ENCODE measurements around the gene PPA2. TPM values are rescaled to one million over a fixed set of nuclear protein-coding genes. Genes with fewer than 3 reads are reported as not detected.

The PPA2 gene
- total RNA-seq, 1 donor from 2014 or later, result 67.3 TPM

DNA sequence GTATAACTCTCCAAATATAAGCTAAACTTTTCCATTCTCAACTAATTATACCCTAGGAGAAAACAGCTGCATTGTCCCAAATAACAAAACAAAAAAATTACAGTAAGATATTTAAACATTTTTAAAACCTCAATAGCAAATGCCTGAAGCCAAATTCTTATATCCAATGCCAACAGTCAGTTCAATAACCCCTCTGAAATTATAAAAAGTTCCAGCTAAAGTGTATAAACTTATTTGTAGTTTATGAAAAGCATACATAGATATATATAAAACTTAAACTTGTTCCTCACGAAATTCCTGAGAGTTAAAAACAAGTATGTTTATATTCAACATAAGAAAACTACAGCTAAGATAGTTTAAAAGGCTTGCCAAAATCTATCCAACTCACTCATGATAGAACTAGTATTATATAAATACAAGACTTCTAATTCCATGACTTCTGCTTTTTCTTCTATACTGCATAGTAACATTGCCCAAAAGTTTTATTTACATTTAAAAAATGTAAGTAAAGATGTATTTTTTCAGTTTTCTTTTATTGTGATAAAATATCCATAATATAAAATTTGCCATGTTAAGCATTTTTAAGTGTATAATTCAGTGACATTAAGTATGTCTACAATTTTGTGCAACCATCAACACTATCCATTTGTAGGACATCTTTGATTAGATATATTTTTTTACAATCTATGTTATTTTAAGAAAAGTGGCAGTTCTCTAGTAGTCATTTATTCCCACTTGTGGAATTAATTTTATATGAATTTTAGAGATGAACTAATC lies 72.8 kb downstream of the PPA2 start:
- DNase-seq (ENCODE audit: extremely low read depth, low read depth, low spot score), result no peak

DNA sequence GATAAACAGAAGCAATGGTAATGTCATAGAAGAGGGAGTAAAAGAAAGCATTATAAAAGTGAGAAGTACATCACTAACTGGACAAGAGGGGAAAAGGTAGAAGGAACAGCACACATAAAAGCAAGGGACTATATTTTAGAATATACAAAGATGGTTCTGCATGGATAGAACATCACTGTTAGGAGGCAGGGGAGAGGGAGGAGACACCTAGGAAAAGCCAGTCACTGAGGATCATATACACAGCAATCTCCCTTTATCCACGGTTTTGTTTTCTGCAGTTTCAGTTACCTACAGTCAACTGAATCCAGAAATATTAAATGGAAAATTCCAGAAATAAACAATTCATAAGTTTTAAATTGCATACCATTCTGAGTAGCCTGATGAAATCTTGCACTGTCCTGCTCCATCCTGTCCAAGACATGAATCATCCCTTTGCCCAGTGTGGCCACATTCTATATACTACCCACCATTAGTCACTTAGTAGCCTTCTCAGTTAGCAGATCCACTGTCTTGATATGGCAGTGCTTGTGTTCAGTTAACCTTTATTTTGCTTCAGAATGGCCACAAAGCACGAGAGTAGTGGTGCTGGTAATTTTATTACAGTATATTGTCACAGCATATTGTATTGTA lies 74.2 kb downstream of the PPA2 start:
- DNase-seq (ENCODE audit: extremely low read depth, low read depth, low spot score), result no peak

DNA sequence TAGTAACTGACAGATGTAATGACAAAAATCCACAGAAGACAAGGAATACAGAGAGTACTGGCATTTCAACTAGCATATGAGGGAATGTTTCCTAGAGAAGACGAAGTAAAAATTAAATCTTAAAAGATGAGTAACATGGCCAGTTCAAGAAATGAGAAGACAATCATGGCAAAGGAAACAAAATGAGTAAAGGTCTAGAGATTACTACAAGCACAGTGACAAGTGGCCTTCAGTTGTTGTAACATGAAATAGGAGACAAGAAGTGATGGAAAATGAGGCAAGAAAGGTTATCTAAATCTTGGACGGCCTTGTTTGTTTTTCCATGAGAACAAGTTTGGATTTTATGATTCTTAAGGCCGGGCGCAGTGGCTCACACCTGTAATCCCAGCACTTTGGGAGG lies 81.0 kb downstream of the PPA2 start:
- no peak for DNase-seq (ENCODE audit: extremely low read depth, low read depth, low spot score)

- DNase-seq (ENCODE audit: extremely low read depth, low read depth, low spot score), result no peak
Measured at GRCh38 chr4:105389167-105389566, 84.7 kb downstream of the PPA2 start.

GRCh38 chr4:105387466-105387865 lies 86.4 kb downstream of the PPA2 start:
- DNase-seq (ENCODE audit: extremely low read depth, low read depth, low spot score), result no peak

GRCh38 chr4:105386012-105386411 lies 87.8 kb downstream of the PPA2 start:
- no peak for DNase-seq (ENCODE audit: extremely low read depth, low read depth, low spot score)

- DNase-seq (ENCODE audit: extremely low read depth, low read depth, low spot score), result no peak
Measured at GRCh38 chr4:105374071-105374470, 99.8 kb downstream of the PPA2 start.

DNA sequence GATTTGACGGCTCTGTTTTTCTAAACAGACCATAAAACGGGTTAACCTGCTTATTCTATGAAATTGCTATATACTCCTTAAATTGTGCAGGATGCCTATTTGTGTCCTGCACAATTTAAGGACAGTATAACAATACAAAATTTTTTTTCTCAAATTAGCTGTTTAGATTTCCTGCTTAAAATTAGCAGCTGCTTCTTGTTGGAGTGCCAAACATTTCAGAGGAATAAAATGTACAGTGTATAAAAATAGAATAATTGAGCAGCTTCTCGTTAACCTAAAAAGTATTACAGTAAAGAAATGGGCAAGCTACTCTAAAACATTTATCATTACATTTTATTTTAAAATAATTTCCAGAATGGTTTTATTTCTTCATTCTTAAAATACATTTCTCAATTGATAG lies 100.5 kb downstream of the PPA2 start:
- DNase-seq (ENCODE audit: extremely low read depth, low read depth, low spot score), result no peak

DNA sequence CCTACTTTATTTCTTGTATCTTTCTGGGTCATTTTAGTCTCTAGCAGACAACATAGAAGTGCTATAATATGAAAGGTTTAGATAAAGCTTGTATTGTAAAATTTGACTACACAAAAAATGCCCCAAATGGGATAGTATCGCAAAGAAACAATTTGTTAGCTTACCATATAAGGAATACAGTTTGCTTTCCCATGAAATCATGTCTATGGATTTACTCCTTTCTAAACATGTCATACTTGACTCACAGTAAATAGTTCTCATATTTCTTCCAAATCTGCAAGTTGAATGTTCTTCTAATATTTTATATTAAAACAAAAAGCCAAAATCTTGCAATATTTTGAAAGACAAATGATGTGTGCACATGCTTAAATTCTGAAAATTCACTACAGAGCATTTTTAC lies 103.9 kb downstream of the PPA2 start:
- no peak for DNase-seq (ENCODE audit: extremely low read depth, low read depth, low spot score)

DNA sequence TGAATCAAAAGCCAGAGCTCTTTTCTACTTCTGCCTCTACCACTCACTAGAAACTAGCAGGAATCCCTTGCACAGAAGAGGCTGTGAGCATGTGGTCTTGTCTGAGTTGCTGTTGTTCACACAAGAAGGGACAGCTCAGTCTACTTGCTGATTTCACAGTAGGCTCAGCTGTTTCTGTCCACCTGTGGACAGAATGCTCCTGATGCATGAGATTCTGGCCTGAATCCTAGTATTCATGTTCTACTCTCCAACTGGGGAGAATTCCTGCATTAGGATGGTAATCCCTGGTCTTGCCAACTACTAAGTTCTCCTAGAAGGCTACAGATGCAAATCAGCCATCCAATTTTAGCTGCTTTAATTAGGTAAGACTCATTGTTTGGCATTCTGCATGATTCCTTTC lies 112.8 kb downstream of the PPA2 start:
- no peak for DNase-seq (ENCODE audit: extremely low read depth, low read depth, low spot score)

DNA sequence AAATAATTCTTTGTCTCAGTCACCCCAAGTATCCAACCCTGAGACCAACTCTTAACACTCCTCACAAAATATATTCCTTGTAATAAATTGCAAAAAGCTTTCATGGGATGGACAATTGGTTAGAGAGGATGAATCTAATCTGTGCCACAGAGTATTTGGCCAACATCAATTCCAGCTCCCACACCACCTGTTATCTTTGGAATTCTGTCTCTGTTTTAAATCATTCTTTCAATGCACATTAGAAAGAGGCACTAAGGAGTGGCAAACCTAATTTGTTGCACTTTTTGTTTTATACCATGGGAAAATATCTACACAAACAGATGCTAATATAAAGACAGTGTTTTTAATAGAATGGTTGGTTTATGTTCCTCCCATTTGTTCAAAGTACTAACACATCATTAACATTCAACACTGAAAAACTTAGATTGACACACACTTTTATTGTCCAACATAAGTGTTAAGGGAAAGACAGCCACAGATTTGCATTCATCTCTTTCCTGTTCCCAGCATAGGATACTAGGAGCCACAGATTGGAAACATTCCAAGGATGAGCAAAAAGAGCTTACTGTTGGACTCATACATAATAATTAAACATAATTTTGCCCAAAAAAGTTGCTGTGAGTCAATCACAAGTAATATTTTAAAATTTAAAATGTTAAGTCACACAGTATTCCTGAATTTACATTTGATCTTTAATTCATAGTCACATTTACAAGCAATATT lies 116.4 kb downstream of the PPA2 start:
- no peak for DNase-seq (ENCODE audit: extremely low read depth, low read depth, low spot score)

GRCh38 chr4:105356194-105356593 lies 117.7 kb downstream of the PPA2 start:
- no peak for DNase-seq (ENCODE audit: extremely low read depth, low read depth, low spot score)

DNA sequence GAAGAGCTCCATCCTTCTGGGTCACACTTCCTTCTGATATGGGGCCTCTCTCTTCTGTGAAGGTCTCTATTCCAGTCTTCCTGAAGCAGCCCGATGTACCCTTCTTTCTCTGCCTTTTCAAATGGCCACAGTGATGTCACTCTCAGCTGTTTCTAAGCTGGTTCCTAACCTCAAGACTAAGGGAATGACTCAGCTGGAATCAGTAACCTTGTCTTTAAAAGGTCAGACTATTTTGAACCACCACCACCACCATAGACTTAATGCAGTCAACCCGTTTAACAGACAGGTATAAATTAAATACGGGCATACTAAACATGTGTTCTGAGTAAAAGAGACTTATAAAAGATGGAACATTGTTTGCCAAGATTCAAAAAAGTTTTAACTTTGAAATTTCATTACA lies 121.0 kb downstream of the PPA2 start:
- no peak for DNase-seq (ENCODE audit: extremely low read depth, low read depth, low spot score)

DNA sequence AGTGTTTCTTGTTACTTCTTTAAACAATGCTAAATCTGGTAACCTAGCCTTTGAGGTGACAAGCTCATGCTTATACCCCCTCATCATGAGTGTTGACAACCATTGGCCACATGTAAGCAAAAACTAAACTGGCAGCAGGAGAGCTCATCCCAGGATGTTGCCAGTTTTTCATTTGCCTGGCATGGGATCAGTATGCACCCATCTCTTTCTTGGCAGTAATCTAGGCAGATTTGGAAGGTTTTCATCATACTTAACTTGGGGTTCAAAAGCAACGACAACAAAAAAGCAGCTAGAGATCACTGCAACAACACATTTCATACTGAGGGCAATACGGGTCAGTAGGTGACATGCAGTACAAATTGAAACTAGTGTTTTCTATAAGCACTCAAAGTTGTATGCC lies 122.0 kb downstream of the PPA2 start:
- no peak for DNase-seq (ENCODE audit: extremely low read depth, low read depth, low spot score)

DNA sequence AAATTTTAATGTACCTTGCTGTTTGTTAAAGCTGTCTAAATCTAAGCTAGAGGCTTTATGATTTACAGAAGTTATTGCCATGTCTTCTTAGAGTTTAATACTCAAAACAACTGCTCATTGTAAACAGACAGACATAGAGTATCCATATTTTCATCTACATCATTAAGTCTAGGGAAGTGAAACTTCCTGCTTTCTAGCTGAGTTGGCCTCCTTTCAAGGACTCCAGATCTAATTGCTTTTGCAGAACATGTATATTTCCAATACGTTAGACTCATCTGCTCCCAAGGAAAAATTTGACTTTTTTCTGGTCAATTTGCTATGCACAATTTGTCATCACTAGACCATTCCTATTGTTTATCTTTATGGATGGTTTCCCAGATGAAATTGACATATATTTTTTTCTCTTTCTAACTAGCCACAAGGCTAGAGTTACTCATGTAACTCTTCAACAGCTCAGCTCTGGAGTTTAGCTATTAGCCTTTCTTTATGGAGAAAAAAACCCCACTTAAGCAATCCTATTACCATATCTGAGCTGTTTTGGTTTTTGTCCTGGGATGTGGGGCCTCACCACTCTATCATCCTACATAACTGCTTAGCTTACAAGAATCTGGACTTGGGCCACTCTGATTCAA lies 122.9 kb downstream of the PPA2 start:
- no peak for DNase-seq (ENCODE audit: extremely low read depth, low read depth, low spot score)

GRCh38 chr4:105348719-105349118 lies 125.1 kb downstream of the PPA2 start:
- no peak for DNase-seq (ENCODE audit: extremely low read depth, low read depth, low spot score)

DNA sequence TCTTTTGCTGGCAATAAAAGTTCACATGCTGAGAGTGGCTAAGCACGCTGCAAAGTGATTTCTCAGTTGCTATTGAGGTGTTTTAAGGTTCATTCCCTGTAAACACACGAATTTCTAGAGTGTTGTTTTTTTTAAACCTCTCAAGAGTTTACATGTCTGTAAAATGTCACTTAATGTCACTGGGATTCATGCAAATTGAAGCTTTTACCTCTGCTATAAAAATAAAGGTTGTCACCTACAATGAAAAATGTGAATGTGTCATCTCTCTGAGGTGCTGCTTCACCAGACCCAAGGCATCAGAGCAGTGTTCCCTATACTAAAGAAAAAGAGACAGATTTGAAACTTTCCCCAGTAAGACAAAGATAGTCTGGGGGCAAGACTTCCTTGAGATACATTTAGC lies 127.0 kb downstream of the PPA2 start:
- no peak for DNase-seq (ENCODE audit: extremely low read depth, low read depth, low spot score)

DNA sequence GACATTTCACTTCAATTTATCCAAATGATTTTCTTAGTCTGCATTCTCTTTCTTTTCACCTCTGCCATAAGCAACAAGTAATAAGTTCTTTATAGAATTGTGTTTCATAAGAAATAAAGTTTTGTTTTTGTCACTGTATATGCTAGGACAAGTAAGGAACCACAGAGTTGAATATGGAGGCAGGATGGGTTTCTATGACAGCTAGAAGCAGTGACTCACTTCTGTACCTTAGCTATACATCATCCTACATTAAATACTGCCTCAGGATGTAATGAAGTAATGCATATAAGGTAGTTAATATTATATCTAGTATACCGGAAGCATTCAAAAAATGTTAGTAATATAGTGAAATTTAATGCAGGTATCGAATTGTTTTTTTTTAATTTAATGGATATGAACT lies 128.0 kb downstream of the PPA2 start:
- DNase-seq (ENCODE audit: extremely low read depth, low read depth, low spot score), result no peak

- no peak for DNase-seq (ENCODE audit: extremely low read depth, low read depth, low spot score)
Measured at GRCh38 chr4:105345358-105345757, 128.5 kb downstream of the PPA2 start.

- no peak for DNase-seq (ENCODE audit: extremely low read depth, low read depth, low spot score)
Measured at GRCh38 chr4:105344141-105344540, 129.7 kb downstream of the PPA2 start.

- DNase-seq (ENCODE audit: extremely low read depth, low read depth, low spot score), result no peak
Measured at GRCh38 chr4:105343146-105343931, 130.5 kb downstream of the PPA2 start.
